Measurements from ENCODE around the gene TOE1.
"Not testable (repeated sequence)": the region's sequence is repeated elsewhere in the genome, so short reads cannot be mapped to it uniquely, and the experiment has no call there.

TOE1 gene

DNA sequence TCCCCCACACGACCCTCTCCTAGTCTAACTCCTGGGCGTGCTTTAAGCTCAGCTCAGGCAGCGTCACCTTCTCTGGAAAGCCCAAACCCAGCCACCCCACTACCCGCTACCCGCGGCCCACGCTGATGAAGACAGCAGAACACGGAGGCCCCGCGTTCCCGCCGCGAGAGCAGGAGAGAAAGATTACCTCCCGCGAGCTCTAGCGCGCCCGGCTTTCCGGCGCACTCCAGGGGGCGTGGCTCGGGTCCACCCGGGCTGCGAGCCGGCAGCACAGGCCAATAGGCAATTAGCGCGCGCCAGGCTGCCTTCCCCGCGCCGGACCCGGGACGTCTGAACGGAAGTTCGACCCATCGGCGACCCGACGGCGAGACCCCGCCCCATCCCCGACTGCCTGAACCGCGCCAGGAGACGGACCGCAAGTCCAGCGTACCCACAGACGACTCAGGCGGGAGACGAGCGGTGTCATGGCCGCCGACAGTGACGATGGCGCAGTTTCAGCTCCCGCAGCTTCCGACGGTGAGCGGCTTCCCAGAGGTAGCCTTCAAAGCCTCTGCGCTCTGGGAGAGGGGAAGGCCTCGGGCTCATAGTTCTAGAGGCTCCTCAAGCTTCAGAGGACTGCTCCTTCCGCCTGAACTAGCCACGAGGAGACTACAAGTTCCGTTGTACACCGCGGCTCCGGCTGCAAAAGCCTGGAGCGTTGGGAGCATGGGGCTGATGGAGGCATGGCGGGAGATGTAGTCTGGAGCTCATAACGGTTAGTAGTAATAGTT is at the start of gene TOE1, which contains the start of gene MUTYH:
Gene TOE1 (plus strand): TSS at position 382 of the 770 bp plus-strand sequence. CDS start 83 bp downstream, at position 465.
Gene MUTYH (minus strand): TSS at position 652 of the 770 bp plus-strand sequence. CDS start 5,935 bp downstream, outside the sequence.
- peak; percentile 96 for DNase-seq (ENCODE audit: low read depth)

GRCh38 chr1:45291002-45291401 is 49.0 kb upstream of the TOE1 start:
- not testable (repeated sequence) for DNase-seq (ENCODE audit: low read depth)

DNA sequence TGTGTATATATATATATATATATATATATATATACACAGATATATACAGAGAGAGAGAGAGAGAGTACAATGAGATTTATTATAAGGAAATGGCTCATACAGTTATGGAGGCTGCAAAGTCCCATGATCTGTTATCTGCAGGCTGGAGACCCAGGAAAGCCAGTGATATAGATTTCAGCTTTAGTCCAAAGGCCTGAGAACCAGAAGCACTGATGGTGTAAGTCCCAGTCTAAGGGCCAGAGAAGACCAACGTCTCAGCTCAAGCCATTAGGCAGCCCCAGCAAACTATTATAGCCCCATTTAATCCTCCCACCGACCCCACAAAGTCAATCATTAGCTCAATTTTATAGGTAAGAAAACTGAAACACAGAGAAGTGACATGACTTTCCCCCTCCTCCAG is 48.3 kb upstream of the TOE1 start:
- DNase-seq (ENCODE audit: low read depth), result no peak

DNA sequence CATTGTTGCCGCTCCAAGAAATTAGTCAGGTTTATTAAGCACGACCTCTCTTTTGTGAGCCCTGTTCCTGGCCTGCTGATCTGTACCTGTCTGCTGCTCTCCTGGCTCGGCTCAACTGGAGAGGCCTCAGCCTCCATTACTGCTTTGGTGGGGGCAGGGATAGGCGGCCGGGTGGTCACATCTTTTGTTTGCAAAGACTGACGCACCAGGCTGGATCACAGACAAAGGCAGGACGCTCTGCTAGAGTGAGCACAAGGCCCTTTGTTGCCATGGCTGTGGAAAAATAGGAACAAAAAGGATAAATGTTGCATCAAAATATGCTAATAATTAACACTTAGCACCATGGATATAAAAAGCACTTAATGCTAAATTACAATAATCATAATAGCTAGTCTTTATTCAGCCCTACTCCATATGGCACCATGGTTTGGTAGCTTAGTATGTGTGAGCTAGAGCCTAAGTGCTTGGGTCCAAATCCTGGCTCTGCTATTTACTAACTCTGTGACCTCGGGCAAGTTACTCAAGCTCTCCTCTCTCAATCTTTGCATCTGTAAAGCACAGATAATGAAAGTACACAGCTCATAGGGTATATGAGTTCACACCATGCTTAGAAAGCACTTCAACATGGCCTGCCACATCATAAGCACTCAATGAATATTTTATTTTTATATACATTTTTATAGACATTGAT is 42.2 kb upstream of the TOE1 start:
- no peak for DNase-seq (ENCODE audit: low read depth)

GRCh38 chr1:45299296-45299695 is 40.7 kb upstream of the TOE1 start:
- DNase-seq (ENCODE audit: low read depth), result no peak

GRCh38 chr1:45299981-45300668 is 39.8 kb upstream of the TOE1 start:
- peak; percentile 85 for DNase-seq (ENCODE audit: low read depth)

DNA sequence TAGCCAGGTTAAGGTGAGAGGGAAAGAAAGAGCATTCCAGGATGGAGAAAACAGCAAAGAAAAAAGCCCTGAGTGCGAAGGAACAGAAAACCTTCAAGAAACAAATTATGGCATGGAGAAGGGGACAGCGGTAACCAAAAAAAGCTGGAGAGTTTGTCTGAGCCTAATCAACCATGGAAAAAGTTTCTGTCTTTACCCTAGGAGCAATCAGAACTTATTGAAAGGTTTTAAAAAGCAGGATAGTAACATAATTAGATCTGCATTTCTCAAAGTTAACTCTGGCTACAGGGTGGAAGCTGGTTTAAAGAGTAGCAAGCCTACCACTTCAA is 39.3 kb upstream of the TOE1 start:
- no peak for DNase-seq (ENCODE audit: low read depth)

DNA sequence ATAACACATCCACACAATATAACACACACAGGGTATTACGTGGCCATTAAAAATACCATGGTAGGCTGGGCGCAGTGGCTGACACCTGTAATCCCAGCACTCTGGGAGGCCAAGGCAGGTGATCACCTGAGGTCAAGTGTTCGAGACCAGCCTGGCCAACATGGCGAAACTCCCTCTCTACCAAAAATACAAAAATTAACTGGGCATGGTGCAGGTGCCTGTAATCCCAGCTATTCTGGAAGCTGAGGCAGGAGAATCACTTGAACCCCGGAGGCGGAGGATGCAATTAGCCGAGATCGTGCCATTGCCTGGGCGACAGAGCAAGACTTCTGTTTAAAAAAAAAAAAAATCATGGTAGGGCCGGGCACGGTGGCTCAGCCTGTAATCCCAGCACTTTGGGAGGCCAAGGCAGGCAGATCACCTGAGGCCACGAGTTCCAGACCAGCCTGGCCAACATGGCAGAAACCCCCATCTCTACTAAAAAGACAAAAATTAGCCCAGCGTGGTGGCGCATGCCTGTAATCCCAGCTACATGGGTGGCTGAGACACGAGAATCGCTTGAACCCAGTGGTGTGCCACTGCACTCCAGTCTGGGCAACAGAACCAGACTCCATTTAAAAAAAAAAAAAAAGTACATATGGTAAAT is 37.3 kb upstream of the TOE1 start:
- DNase-seq (ENCODE audit: low read depth), result no peak

- peak; percentile 98 for DNase-seq (ENCODE audit: low read depth)
Observed at GRCh38 chr1:45303520-45304310, 36.3 kb upstream of the TOE1 start.

GRCh38 chr1:45304311-45305081 is 35.5 kb upstream of the TOE1 start:
- DNase-seq (ENCODE audit: low read depth), result peak; percentile 34

GRCh38 chr1:45305231-45305630 is 34.7 kb upstream of the TOE1 start:
- no peak for DNase-seq (ENCODE audit: low read depth)

- DNase-seq (ENCODE audit: low read depth), result peak; percentile 91
Observed at GRCh38 chr1:45306319-45306718, 33.7 kb upstream of the TOE1 start.

DNA sequence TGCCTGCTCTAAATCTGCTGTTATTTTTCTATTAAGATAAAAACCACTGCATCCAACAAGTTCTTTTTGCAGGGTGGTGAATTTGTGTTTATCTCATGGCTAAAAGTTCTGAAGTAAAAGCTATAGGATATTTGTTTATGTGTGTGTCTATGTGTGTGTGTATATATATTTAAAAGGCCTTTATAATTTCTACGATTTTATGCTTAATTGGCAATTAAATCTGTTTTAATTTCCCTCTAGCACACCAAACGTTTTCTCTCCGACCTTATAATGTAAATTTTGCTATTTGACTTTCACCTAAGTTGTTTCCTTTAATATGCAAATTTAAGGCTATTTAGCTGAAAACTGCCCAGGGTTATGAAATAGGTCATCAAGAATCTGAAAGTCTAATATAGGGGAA is 33.1 kb upstream of the TOE1 start:
- no peak for DNase-seq (ENCODE audit: low read depth)

- no peak for DNase-seq (ENCODE audit: low read depth)
Observed at GRCh38 chr1:45314266-45314665, 25.7 kb upstream of the TOE1 start.

- no peak for DNase-seq (ENCODE audit: low read depth)
Observed at GRCh38 chr1:45317166-45317565, 22.8 kb upstream of the TOE1 start.

GRCh38 chr1:45319761-45320160 is 20.2 kb upstream of the TOE1 start:
- DNase-seq (ENCODE audit: low read depth), result no peak

- DNase-seq (ENCODE audit: low read depth), result no peak
Observed at GRCh38 chr1:45321444-45321843, 18.5 kb upstream of the TOE1 start.

DNA sequence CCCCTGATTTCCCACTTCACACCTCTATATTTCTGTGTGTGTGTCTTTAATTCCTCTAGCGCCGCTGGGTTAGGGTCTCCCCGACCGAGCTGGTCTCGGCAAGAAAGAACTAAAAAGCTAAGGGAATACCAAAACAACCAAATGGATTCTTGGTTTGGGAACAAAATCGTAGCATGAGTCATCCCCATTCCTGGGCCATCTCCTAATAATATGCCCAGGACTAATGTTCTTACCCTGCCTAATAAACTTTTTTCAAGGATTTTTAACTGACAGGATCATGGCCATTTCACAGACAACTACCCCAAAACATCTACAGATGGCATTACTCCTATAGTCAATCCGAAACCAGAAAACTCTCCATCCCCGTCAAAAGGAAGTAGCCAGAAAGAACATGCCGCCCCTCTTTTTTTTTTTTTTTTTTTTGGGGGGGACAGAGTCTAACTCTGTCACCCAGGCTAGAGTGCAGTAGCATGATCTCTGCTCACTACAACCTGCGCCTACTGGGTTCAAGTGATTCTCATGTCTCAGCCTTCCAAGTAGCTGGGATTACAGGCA is 17.4 kb upstream of the TOE1 start:
- DNase-seq (ENCODE audit: low read depth), result no peak

- DNase-seq (ENCODE audit: low read depth), result no peak
Observed at GRCh38 chr1:45325851-45326506, 14.0 kb upstream of the TOE1 start.
